DOHH2 (cell line): ENCODE measurements around the gene CEBPZOS.

Experiments used
- H3F3A ChIP-seq: fragments of 200-600 bp; sonication (generic), shearing (Covaris generic); 2 replicates; pipeline ENCODE4 v1.6.0; 2016; ENCODE audit warnings: antibody characterized with exemption, mild to moderate bottlenecking; ENCODE audit not compliant: control insufficient read depth, insufficient read depth
- H3K27ac ChIP-seq: fragments of 200-600 bp; sonication (generic); 2 replicates; pipeline ENCODE4 v1.5.1; 2014; ENCODE audit warnings: low read depth, mild to moderate bottlenecking, low read length, moderate library complexity
- H3K27me3 ChIP-seq: fragments of 200-600 bp; sonication (generic); 2 replicates; pipeline ENCODE4 v1.6.1; 2014; ENCODE audit warnings: mild to moderate bottlenecking, low read length, mixed read lengths; ENCODE audit not compliant: control insufficient read depth
- H3K36me3 ChIP-seq: fragments of 200-600 bp; sonication (generic); 2 replicates; pipeline ENCODE4 v1.6.1; 2014; ENCODE audit warnings: mild to moderate bottlenecking, low read length, moderate library complexity, mixed read lengths; ENCODE audit not compliant: control insufficient read depth
- H3K4me1 ChIP-seq: fragments of 200-600 bp; sonication (generic); 2 replicates; pipeline ENCODE4 v1.6.1; 2014; ENCODE audit warnings: mild to moderate bottlenecking, low read length, mixed read lengths; ENCODE audit not compliant: control insufficient read depth
- H3K4me2 ChIP-seq: fragments of 200-600 bp; sonication (generic); 2 replicates; pipeline ENCODE4 v1.6.0; 2014; ENCODE audit warnings: mild to moderate bottlenecking, low read length, moderate library complexity
- H3K4me3 ChIP-seq: fragments of 200-600 bp; sonication (generic); 2 replicates; pipeline ENCODE4 v1.5.1; 2014; ENCODE audit warnings: mild to moderate bottlenecking, low read length, mixed read lengths
- H3K79me2 ChIP-seq: fragments of 200-600 bp; sonication (generic); 2 replicates; pipeline ENCODE4 v1.6.1; 2014; ENCODE audit warnings: mild to moderate bottlenecking, low read length, mixed read lengths; ENCODE audit not compliant: control insufficient read depth
- H3K9me2 ChIP-seq: fragments of 200-600 bp; sonication (generic); replicated peaks from 2 replicates; pipeline ENCODE4 v1.6.1; 2014; ENCODE audit warnings: mild to moderate bottlenecking, low read length, mixed read lengths; ENCODE audit not compliant: control insufficient read depth
- H3K9me3 ChIP-seq: fragments of 200-600 bp; sonication (generic); 2 replicates; pipeline ENCODE4 v1.6.1; 2014; ENCODE audit warnings: antibody characterized with exemption, low read length, mixed read lengths; ENCODE audit not compliant: control insufficient read depth, insufficient read depth
- H4K20me1 ChIP-seq: fragments of 200-600 bp; sonication (generic); 2 replicates; pipeline ENCODE4 v1.6.0; 2014; ENCODE audit warnings: low read depth, mild to moderate bottlenecking, antibody characterized with exemption, low read length, moderate library complexity; ENCODE audit not compliant: control insufficient read depth, insufficient read depth
- EZH2phosphoT487 ChIP-seq: fragments of 200-600 bp; sonication (generic); IDR thresholded peaks from 2 replicates; pipeline ENCODE4 v1.6.1; 2017; ENCODE audit warnings: borderline replicate concordance, mild to moderate bottlenecking, antibody characterized with exemption, low read length, moderate library complexity, mixed read lengths
- TF ChIP-seq, protein P1 (sequence below): fragments of 200-600 bp; sonication (generic); IDR thresholded peaks from one replicate; pipeline ENCODE4 v1.5.1; 2014; ENCODE audit warnings: antibody characterized with exemption, mild to moderate bottlenecking, low read depth, low read length; ENCODE audit not compliant: poor library complexity, severe bottlenecking

The CEBPZOS gene

DNA sequence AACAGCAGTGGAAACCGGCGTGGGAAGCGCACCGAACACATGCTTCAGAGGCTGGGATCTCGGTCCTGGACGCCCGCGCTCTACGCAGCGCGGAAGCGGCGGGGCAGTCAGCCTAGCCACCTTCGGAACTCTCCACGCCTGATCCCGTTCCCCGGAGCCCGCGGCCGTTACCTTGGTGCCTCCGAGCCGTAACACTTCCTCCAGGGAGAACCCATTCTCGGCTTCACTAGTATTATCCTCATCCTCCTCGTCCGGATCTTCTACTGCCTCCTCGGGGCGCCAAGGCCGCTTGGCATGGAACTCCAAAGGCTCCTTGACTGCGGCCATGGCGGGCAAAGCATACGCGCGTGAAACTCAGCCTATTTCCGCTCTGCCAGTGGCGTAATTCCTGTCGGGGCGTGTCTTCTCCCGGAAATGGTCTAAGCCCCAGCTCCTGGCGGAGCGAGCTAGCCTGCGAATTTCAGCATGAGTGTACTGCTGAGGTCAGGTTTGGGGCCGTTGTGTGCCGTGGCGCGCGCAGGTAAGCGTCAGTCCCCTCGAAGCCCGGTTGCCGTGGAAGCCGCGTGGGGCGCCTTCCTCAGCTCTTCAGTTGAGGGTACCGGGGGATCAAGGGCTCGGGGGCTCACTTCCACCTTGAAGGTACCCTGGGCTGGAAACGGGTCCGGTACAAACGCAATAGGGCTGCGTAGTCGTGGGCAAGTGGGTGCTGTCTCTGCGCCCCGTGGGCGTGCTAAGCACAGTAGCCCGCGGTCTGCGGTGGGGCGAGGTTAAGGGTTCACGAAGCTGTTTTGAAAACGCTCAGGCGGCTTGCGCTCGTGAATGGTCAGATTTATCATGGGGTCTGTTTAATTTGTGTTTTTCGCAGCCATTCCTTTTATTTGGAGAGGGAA lies 35.2 kb downstream of the CEBPZOS start, which contains the start of the genes CEBPZ and NDUFAF7:
TSS of gene CEBPZ (minus strand) at position 356 of the 890 bp plus-strand sequence. CDS start at position 327, 29 bp downstream.
TSS of gene NDUFAF7 (plus strand) at position 418 of the 890 bp plus-strand sequence. CDS start at position 466, 48 bp downstream.
- H3K4me2 ChIP-seq: peak within 1 kb of the TSS; percentile 94
- H3K9me3 ChIP-seq: no peaks in the 10 kb centered on the region
- H3K9me2 ChIP-seq: no peaks in the 10 kb centered on the region
- TF ChIP-seq, protein P1, sequence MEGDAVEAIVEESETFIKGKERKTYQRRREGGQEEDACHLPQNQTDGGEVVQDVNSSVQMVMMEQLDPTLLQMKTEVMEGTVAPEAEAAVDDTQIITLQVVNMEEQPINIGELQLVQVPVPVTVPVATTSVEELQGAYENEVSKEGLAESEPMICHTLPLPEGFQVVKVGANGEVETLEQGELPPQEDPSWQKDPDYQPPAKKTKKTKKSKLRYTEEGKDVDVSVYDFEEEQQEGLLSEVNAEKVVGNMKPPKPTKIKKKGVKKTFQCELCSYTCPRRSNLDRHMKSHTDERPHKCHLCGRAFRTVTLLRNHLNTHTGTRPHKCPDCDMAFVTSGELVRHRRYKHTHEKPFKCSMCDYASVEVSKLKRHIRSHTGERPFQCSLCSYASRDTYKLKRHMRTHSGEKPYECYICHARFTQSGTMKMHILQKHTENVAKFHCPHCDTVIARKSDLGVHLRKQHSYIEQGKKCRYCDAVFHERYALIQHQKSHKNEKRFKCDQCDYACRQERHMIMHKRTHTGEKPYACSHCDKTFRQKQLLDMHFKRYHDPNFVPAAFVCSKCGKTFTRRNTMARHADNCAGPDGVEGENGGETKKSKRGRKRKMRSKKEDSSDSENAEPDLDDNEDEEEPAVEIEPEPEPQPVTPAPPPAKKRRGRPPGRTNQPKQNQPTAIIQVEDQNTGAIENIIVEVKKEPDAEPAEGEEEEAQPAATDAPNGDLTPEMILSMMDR: peak; percentile 22
- TF ChIP-seq EZH2phosphoT487: no peak
- H3K4me1 ChIP-seq: peaks cover 45% of the 10 kb centered on the region
- H3K27me3 ChIP-seq: no peaks in the 10 kb centered on the region
- peaks cover 29% of the 10 kb centered on the region for H4K20me1 ChIP-seq
- H3K36me3 ChIP-seq: peaks cover 56% of the 10 kb centered on the region
- peak within 1 kb of the TSS; percentile 45 for H3K27ac ChIP-seq
- H3F3A ChIP-seq: no peaks in the 10 kb centered on the region; the same call in 1 of the 2 replicates
- H3K79me2 ChIP-seq: peaks cover 92% of the 10 kb centered on the region
- H3K4me3 ChIP-seq: peak within 1 kb of the TSS; percentile 92

DNA sequence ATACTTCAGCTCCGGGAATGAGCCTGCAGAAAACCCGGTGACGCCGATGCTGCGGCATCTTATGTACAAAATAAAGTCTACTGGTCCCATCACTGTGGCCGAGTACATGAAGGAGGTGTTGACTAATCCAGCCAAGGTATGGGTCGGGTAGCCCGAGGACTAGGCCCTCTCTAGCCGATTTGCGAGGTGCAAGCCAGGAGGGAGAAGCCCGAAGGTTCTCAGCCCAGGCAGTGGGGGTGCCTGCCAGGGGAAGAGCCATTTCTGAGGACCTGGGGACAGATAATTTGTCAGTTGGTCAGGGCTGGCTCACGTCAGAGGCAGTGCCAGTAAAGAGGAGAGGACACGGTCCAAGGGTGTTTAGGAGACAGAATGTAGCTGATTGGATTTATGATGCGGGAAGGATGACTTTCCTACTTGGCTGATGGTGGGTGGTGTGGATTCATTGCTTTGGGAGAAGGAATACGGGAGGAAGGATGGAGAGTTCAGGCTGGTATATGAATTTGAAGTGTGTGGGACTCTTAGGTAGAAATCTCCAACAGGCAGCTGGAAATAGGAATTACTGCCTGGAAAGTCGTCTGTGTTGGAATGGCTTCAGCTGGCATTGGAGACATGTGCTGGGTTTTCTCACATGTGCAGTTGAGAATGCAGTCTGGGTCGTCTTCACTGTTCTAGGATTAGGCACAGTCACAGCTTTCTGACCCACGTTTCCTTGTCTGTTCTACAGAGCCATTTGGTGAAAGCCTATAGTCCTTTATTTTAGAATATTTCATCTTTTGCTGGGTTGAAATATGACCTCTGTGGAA lies 36.0 kb downstream of the CEBPZOS start:
- H3K79me2 ChIP-seq: peaks cover 83% of the 10 kb centered on the region
- H3K27me3 ChIP-seq: no peaks in the 10 kb centered on the region
- H4K20me1 ChIP-seq: peaks cover 21% of the 10 kb centered on the region
- TF ChIP-seq EZH2phosphoT487: no peak
- TF ChIP-seq, protein P1: no peak
- H3K4me3 ChIP-seq: peak overlapping the region; percentile 92
- H3K9me2 ChIP-seq: no peaks in the 10 kb centered on the region
- H3K4me1 ChIP-seq: peaks cover 37% of the 10 kb centered on the region
- H3K9me3 ChIP-seq: no peaks in the 10 kb centered on the region
- H3F3A ChIP-seq: no peaks in the 10 kb centered on the region; the same call in 1 of the 2 replicates
- H3K27ac ChIP-seq: peak overlapping the region; percentile 45
- H3K36me3 ChIP-seq: peaks cover 48% of the 10 kb centered on the region
- peak overlapping the region; percentile 94 for H3K4me2 ChIP-seq

DNA sequence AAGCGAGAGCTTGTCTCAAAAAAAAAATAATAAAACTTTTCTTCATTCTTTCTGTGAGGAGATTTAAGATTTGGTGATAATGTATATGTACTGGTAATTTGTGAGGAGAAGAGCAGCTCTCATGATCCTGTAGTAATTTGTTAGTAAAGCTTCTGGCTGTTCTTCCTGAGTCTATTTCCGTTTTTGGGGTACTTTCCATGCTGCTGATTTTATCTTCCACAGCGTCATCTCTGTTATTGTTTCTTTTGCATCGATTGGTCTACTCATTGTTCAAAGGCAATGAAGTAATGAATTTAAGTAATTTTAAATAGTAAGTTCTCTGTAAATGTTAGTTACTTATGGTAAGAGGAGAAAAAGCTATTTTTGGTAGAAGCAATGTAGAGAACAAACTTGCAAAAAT lies 47.1 kb downstream of the CEBPZOS start:
- no peak for TF ChIP-seq EZH2phosphoT487
- TF ChIP-seq, protein P1: no peak
- H3K36me3 ChIP-seq: peaks cover 78% of the 10 kb centered on the region

More for the DNA sequence above, 47.1 kb downstream of the CEBPZOS start:
- Histone ChIP-seq H3K9me2 (no peaks in the 10 kb centered on the region), H3K27me3 (no peaks in the 10 kb centered on the region), H3K4me1 (no peaks in the 10 kb centered on the region), H3K9me3 (no peaks in the 10 kb centered on the region), H4K20me1 (no peaks in the 10 kb centered on the region), H3K4me2 (no peak overlapping the region), H3F3A (peaks cover 3% of the 10 kb centered on the region; the same call in 1 of the 2 replicates), H3K79me2 (no peaks in the 10 kb centered on the region), H3K27ac (no peak overlapping the region), H3K4me3 (no peak overlapping the region)
